Measurements from ENCODE around the gene NINJ1.

The NINJ1 gene

GRCh38 chr9:93098236-93098946, 35.7 kb downstream of the NINJ1 start:
- DNase-seq (ENCODE audit: extremely low read depth, low read depth) = peak; percentile 91
- no peak for TF ChIP-seq CTCF (IDR thresholded peaks at IDR 0.05; ENCODE audit: low read depth, low read length, missing control alignments)
- H3K4me3 ChIP-seq (replicated peaks; ENCODE audit: low read depth, low read length) = peak overlapping the region; percentile 57

- DNase-seq (ENCODE audit: extremely low read depth, low read depth) = no peak
- H3K4me3 ChIP-seq (replicated peaks; ENCODE audit: low read depth, low read length) = peak overlapping the region; percentile 57
- TF ChIP-seq CTCF (IDR thresholded peaks at IDR 0.05; ENCODE audit: low read depth, low read length, missing control alignments) = no peak
Observed at GRCh38 chr9:93097511-93098201, 36.4 kb downstream of the NINJ1 start.

GRCh38 chr9:93096811-93097382, 37.2 kb downstream of the NINJ1 start:
- DNase-seq (ENCODE audit: extremely low read depth, low read depth) = no peak
- H3K4me3 ChIP-seq (replicated peaks; ENCODE audit: low read depth, low read length) = peak overlapping the region; percentile 57
- TF ChIP-seq CTCF (IDR thresholded peaks at IDR 0.05; ENCODE audit: low read depth, low read length, missing control alignments) = no peak

GRCh38 chr9:93096131-93096802, 37.8 kb downstream of the NINJ1 start, which contains the start of gene CARD19:
Gene CARD19 (plus strand): TSS chr9:93096217. CDS start chr9:93096346, 129 bp downstream.
- peak within 1 kb of the TSS; percentile 57 for H3K4me3 ChIP-seq (replicated peaks; ENCODE audit: low read depth, low read length)
- TF ChIP-seq CTCF (IDR thresholded peaks at IDR 0.05; ENCODE audit: low read depth, low read length, missing control alignments) = no peak
- no peak for DNase-seq (ENCODE audit: extremely low read depth, low read depth)

GRCh38 chr9:93095205-93096130, 38.6 kb downstream of the NINJ1 start:
- peak overlapping the region; percentile 40 for H3K4me3 ChIP-seq (replicated peaks; ENCODE audit: low read depth, low read length)
- no peak for TF ChIP-seq CTCF (IDR thresholded peaks at IDR 0.05; ENCODE audit: low read depth, low read length, missing control alignments)
- peak; percentile 89 for DNase-seq (ENCODE audit: extremely low read depth, low read depth)

Measured in HFF-Myc (cell line).